ENCODE results near the gene DHRSX. TPM values are rescaled to one million over a fixed set of nuclear protein-coding genes. Genes with fewer than 3 reads are reported as not detected.

The DHRSX gene
- total and polyA plus RNA-seq, 7 donors = 12.5 to 25.2 (median 16.1) TPM

GRCh38 chrX:2188840-2189239 is 311.9 kb downstream of the DHRSX start:
- H3K27me3 ChIP-seq = no peaks in the 10 kb centered on the region
- H3K27ac ChIP-seq = no peak overlapping the region
- H3K4me3 ChIP-seq = no peak overlapping the region
- WGBS, 2 donors = 89 to 93% methylated on average over 7 of the region's 7 CpGs
- peaks cover 0 to 15% (median under 1%) of the 10 kb centered on the region in 4 donors for H3K9me3 ChIP-seq
- intact Hi-C loops (cut with DNase I) = no loop called here
- no peak for DNase-seq
- no peaks in the 10 kb centered on the region for H3K4me1 ChIP-seq
- TF ChIP-seq POLR2AphosphoS5 (IDR thresholded peaks at IDR 0.05) = no peak
- no peak for TF ChIP-seq CTCF (IDR thresholded peaks at IDR 0.05)
- TF ChIP-seq POLR2A (IDR thresholded peaks at IDR 0.05) = no peak
- no peaks in the 10 kb centered on the region for H3K36me3 ChIP-seq

- WGBS, 2 donors = 44 to 82% methylated on average over 14 of the region's 14 CpGs
- DNase-seq = no peak
- Histone ChIP-seq H3K9me3 (peaks cover 0 to 15% (median under 1%) of the 10 kb centered on the region in 4 donors), H3K27me3 (no peaks in the 10 kb centered on the region), H3K36me3 (no peaks in the 10 kb centered on the region), H3K4me1 (no peaks in the 10 kb centered on the region), H3K4me3 (no peak overlapping the region), H3K27ac (no peak overlapping the region)
- intact Hi-C loops (cut with DNase I) = no loop called here
- TF ChIP-seq POLR2AphosphoS5 (IDR thresholded peaks at IDR 0.05) (no peak), POLR2A (IDR thresholded peaks at IDR 0.05) (no peak), EP300 (IDR thresholded peaks at IDR 0.05) (no peak), CTCF (IDR thresholded peaks at IDR 0.05) (no peak)
Measured at GRCh38 chrX:2188330-2188792, 312.4 kb downstream of the DHRSX start.

GRCh38 chrX:2187352-2188115 is 313.2 kb downstream of the DHRSX start:
- 90 to 92% methylated on average over 15 of the region's 15 CpGs for WGBS, 2 donors
- Histone ChIP-seq H3K27me3 (no peaks in the 10 kb centered on the region), H3K27ac (no peak overlapping the region), H3K9me3 (peaks cover 0 to 15% (median under 1%) of the 10 kb centered on the region in 4 donors), H3K4me1 (peaks cover 0 to 3% (median 0%) of the 10 kb centered on the region in 4 donors), H3K36me3 (no peaks in the 10 kb centered on the region), H3K4me3 (no peak overlapping the region)
- no peak for DNase-seq
- TF ChIP-seq POLR2AphosphoS5 (IDR thresholded peaks at IDR 0.05) (no peak), CTCF (IDR thresholded peaks at IDR 0.05) (no peak), EP300 (IDR thresholded peaks at IDR 0.05) (no peak), POLR2A (IDR thresholded peaks at IDR 0.05) (no peak)
- intact Hi-C loops (cut with DNase I) = no loop called here

- DNase-seq = no peak
- Histone ChIP-seq H3K4me3 (no peak overlapping the region), H3K36me3 (no peaks in the 10 kb centered on the region), H3K27me3 (no peaks in the 10 kb centered on the region), H3K9me3 (peaks cover 0 to 15% (median under 1%) of the 10 kb centered on the region in 4 donors), H3K27ac (no peak overlapping the region), H3K4me1 (peaks cover 0 to 5% (median 0%) of the 10 kb centered on the region in 4 donors)
- intact Hi-C loops (cut with DNase I) = no loop called here
- WGBS, 2 donors = 96% methylated on average over 25 of the region's 25 CpGs
- TF ChIP-seq EP300 (IDR thresholded peaks at IDR 0.05) = no peak
Measured at GRCh38 chrX:2185341-2186082, 315.3 kb downstream of the DHRSX start.

- no peaks in the 10 kb centered on the region for H3K36me3 ChIP-seq
- no peaks in the 10 kb centered on the region for H3K27me3 ChIP-seq
- H3K4me1 ChIP-seq = peaks cover 0 to 5% (median 0%) of the 10 kb centered on the region in 4 donors
- TF ChIP-seq EP300 (IDR thresholded peaks at IDR 0.05) = no peak
- TF ChIP-seq POLR2A (IDR thresholded peaks at IDR 0.05) = no peak
- no peak for TF ChIP-seq POLR2AphosphoS5 (IDR thresholded peaks at IDR 0.05)
- TF ChIP-seq CTCF (IDR thresholded peaks at IDR 0.05) = no peak
- WGBS, 2 donors = 89 to 93% methylated on average over 1 of the region's 1 CpG
- H3K4me3 ChIP-seq = no peak overlapping the region
- H3K9me3 ChIP-seq = peaks cover 0 to 10% (median under 1%) of the 10 kb centered on the region in 4 donors
- intact Hi-C loops (cut with DNase I) = no loop called here
- no peak overlapping the region for H3K27ac ChIP-seq
- no peak for DNase-seq
Measured at GRCh38 chrX:2184089-2184488, 316.7 kb downstream of the DHRSX start.
